NCI-H345 treated with DMSO at 0.1 percent for 48 hours (cell line): ENCODE data around the gene P2RY2.
A peak's percentile ranks its signal among the peaks of the same experiment; 100 is the strongest.
"Not testable (repeated sequence)": the region's sequence is repeated elsewhere in the genome, so short reads cannot be mapped to it uniquely, and the experiment has no call there.

Source experiments
- DNase-seq: peaks from one replicate; lab custom pipeline; 2025; ENCODE audit not compliant: unreplicated experiment; lab: John Stamatoyannopoulos, UW

Gene P2RY2

DNA sequence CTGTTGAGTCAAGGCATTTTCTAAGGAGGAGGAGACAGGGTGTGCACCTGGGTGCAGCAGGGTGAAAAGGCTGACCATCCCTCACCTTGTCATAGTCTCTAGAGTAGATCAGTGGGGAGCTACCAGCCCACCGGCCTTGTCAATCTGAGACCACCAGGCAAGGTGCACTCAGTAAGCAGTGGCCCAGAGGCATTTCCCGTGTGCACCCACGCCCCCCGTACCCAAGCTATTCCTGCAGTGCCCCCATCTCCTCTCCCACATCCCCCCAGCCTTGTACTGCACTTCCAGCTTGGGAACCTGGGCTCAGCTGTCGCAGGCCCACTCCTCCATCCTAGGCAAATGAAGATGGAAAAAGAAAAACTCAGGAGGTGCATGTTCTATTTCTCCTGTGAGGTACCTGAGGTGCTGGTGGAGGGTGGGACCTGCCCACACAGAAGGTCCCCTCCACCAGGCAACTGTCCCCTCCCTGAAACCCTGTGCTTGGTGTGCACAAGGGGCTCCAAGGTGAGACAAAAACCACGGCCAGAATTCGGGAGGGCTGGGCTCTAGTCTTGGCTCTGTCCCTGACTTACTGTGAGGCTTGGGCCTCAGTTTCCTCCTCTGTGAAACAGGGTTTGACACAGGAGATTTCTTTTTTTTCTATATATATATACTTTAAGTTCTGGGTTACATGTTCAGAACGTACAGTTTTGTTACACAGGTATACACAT, 8.4 kb downstream of the P2RY2 start:
- DNase-seq: no peak

DNA sequence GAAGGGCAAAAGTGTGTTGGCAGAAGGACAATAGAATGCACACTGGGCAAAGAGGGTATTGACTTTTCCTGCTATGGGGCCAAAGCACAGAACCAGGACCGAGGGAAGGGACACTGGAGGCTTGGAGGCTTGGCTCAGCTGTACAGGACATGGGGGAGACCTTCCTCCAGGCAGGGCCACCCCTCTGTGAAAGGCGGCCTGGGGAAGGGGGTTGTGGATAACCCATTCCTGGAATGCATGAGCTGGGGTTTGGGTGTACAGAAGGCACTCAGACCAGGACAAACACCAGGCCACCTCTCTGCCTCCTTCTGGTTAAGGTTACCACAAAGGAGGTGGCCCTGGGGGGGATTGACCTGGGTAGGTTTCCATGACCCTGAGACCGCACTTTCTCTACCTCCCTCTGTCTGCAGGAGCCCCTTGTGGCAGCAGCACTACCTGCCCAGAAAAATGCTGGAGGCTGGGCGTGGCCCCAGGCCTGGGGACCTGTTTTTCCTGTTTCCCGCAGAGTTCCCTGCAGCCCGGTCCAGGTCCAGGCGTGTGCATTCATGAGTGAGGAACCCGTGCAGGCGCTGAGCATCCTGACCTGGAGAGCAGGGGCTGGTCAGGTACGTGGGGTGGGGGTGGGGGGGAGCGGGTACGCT, 9.6 kb downstream of the P2RY2 start:
- no peak for DNase-seq

DNA sequence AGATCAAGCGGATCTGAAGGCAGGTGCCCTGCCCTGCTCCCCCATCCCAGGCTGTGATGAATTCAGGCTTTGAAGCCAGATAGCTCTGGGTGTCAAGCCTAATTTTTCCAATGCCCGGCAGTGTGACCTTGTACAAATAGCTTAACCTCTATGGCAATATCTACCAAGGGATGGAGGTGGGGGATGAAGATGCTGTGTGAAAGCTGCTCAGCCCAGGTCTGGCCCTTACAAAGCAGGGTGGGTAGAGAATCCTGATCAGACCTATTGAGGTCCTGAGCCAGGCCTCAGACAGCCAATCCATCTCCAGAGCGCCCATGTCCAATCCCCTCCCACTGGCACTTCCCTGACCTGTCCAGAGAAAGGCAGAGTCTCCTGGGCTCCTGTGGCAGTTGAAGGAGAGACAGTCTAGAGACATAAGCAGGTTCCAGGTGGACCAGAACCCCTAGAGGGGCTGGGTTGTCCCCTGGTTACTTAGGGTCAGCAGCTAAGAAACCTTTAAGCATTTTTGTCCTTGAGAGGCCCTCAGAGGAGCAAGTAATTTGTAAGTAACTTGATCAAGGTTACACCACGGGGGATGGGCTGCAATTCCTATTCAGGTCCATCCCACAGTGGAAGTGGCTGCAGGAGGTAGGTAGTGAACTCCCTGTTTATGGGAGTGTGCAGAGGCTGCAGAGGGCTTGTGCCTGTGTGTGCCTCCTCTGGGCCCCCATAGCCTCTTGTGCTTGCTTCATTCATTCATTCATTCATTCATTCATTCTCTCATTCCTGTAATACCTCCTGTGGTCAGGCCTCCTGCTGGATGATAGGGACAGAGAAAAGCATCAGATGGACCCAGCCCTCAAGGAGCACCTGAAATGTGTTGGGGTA, 10.4 kb downstream of the P2RY2 start:
- DNase-seq: no peak

GRCh38 chr11:73229321-73229895, 11.3 kb downstream of the P2RY2 start:
- no peak for DNase-seq

DNA sequence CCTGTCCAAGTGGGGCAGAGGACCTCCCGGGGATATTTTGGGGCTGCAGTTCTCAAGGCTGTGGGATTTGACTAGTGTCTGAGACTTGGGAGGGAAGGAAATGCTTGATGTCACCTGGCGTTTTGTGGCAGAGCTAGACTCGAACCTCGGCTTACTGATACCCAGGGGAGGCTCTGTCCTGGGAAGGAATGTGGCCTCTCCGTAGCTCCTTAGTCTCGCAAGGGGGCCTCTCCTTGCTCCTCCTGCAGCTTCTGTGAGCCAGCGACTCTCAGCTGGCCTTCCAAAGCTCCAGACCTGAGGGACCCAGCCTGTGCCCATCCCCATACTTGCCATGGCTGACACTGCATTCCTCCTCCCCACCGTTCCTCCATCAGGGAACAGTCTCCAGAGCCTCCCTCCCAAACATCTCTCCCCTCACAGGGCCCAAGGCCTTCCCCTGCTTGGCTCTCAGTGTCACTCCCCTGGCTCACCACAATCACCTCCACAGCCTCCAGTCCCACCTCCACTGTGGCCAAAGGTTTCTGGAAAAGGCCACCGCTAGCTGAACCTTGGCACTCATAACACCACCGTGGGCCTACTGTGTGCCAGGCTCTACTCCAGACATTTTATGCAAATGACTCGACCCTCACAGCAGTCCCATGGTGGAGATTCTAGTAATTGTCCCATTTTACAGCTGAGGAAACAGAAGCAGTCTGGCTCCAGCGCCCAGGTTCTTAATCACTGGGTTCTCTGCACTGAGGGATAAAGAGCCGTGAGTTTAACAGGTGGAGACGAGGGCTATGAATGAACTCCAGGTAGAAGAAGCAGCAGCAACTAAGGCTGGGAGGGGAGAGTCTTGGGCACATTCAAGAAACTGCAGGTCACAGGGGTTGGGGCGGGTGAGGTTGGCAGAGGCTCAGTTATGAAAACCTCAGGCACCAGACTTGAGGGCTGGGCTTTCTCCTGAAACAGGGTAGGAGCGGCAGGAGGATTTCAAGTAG, 12.1 kb downstream of the P2RY2 start:
- DNase-seq: no peak

DNA sequence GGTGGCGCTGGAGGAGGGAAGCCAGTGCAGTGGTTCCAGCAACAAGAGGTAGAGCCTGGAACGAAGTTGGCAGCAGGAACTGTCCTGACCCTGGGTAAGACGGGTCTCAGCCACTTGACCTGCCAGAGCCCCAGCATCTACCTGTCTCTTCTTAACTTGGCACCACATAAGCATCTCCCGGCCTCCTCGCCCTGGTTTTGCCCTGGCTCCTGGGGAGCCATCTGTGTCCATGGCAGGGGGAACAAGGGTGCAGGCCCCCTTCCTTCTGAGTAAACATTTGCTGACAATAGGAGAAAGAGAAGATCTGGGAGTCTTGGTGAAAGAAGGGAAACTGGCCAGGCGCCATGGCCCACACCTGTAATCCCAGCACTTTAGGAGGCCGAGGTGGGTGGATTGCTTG, 12.8 kb downstream of the P2RY2 start:
- DNase-seq: no peak

DNA sequence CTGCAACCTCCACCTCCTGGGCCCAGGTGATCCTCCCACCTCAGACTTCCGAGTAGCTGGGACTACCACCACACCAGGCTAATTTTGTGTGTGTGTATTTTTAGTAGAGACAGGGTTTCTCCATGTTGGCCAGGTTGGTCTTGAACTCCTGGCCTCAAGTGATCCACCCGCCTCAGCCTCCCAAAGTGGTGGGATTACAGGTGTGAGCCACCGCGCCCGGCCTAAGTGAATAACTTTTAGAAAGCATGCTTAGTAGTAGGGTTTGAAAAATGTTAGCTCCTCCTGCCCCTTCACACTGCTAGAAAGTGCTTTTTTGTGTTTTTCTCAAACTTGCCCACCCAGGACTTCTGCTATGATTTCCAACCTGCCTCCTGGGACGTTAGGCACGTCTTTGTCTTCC, 14.4 kb downstream of the P2RY2 start:
- not testable (repeated sequence) for DNase-seq

- no peak for DNase-seq
Measured at GRCh38 chr11:73233211-73233610, 15.1 kb downstream of the P2RY2 start.

DNA sequence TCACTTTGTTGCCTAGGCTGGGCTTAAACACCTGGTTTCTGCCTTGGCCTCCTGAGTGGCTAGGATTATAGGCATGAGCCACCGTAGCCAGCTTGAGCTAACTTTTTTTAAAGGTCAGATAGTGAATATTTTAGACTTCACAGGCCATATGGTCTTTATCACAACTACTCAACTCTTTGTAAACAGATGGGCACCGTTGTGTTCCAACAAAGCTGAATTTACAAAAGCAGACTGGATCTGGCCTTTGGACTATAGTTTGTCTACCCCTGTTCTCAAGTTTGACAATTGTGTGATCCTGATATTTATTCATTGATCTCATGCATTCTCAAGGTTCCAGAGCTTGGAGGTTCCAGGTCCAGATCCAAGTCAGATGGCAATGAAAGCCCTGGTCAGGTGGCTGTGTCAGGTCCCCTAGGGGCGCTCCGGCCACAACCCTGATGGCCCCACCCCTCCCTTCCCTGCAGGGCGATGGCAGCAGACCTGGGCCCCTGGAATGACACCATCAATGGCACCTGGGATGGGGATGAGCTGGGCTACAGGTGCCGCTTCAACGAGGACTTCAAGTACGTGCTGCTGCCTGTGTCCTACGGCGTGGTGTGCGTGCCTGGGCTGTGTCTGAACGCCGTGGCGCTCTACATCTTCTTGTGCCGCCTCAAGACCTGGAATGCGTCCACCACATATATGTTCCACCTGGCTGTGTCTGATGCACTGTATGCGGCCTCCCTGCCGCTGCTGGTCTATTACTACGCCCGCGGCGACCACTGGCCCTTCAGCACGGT, 15.8 kb downstream of the P2RY2 start:
- no peak for DNase-seq

- DNase-seq: no peak
Measured at GRCh38 chr11:73234471-73235181, 16.5 kb downstream of the P2RY2 start.

GRCh38 chr11:73235236-73235786, 17.2 kb downstream of the P2RY2 start:
- no peak for DNase-seq

DNA sequence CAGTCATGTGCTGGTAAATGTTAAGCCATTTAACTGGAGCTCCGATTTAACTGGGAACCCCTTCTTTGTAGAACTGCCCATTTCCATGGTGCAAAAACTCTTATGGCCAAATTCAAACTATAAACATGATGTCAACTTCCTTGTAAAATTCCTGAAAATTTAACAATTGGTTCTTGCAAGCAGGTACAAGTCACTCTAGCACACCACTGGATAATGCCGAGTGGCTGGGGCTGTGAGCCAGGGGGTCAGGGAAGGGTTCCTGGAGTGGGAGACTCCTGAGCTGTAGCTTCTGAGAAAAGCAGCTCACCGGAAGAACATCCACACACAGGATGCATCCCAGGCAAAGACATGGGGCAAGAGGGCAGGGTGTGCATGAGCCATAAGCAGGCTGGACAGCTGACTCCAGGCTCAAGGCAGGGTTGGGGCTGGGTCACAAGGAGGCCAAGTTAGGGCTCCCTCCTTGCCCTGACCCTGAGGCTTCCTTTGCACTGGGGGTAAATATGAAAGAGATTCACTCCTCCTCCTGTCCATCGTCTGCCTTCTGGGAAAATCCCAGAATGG, 18.2 kb downstream of the P2RY2 start:
- DNase-seq: no peak

DNA sequence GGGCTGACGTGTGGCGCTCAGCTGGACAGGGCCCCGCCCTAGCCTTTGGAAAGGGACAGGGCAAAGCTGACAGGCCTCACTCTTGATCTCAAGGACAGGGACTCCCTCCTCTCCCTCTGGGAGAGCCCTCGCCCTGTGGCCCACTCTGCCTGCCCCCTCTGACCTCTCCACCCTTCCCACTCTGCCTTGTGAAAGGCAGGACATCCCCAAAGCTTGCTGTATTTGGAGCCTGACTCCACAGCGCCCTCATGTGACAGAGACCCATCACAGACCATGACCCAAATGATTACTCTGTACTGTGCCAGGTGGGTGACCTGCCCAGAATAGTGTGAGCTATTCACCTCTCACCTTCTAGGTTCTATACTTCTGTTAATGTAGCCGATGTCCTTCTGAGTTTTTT, 18.8 kb downstream of the P2RY2 start:
- DNase-seq: peak; percentile 17

GRCh38 chr11:73237471-73238290, 19.6 kb downstream of the P2RY2 start:
- DNase-seq: no peak

DNA sequence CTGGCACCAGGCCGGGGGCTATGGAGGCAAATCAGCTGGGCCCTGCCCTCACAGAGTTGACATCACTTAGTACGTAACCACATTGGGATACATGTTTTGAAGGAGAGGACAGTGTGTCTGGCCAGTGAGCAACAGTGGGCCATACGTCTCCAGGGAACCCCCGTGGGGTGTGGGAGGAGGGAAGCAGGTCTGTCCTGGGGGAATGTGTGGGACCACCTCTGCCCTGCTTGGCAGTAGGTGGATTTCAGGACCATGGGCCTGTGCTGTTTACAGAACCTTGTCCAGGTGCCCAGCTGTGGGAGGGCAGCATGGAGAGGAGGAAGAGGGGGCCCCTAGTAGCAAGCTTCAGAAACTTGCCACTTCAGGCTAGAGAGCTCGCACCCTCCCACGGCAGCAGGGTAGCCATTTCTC, 21.0 kb downstream of the P2RY2 start:
- no peak for DNase-seq

- no peak for DNase-seq
Measured at GRCh38 chr11:73239571-73240189, 21.6 kb downstream of the P2RY2 start.

DNA sequence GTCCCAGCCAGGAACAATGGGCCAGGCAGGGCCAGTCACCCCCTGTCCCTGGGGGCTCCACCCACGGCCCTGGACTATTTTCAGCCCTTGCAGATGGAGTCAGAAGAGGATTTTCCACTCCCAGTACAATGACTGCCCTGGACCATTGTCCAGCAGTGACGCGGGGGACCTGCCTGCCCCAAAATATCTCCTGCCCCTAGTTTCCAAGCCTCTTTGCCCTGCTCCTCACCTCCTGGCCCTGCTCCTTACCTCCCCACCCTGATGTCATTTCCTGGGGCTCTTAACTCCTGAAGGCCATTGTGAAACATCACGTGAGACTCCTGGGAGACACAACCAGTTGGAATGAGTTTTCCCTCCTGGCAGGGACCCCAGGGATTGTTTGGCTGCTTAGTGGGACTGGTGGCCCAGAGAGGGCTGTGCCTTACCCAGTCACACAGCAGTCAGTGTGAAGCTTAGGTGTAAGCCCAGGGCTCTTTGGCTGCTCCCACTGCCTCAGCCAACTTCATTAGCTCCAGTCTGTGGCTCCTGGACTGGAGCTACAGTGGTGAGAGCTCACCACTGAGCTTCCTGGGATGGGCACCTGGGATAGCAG, 22.2 kb downstream of the P2RY2 start:
- DNase-seq: no peak
